ENCODE data around the gene SCUBE1. TPM values are rescaled to one million over a fixed set of nuclear protein-coding genes. Genes with fewer than 3 reads are reported as not detected.

SCUBE1 gene
- total RNA-seq, 1 donor from 2014 or later: 42.8 TPM

DNA sequence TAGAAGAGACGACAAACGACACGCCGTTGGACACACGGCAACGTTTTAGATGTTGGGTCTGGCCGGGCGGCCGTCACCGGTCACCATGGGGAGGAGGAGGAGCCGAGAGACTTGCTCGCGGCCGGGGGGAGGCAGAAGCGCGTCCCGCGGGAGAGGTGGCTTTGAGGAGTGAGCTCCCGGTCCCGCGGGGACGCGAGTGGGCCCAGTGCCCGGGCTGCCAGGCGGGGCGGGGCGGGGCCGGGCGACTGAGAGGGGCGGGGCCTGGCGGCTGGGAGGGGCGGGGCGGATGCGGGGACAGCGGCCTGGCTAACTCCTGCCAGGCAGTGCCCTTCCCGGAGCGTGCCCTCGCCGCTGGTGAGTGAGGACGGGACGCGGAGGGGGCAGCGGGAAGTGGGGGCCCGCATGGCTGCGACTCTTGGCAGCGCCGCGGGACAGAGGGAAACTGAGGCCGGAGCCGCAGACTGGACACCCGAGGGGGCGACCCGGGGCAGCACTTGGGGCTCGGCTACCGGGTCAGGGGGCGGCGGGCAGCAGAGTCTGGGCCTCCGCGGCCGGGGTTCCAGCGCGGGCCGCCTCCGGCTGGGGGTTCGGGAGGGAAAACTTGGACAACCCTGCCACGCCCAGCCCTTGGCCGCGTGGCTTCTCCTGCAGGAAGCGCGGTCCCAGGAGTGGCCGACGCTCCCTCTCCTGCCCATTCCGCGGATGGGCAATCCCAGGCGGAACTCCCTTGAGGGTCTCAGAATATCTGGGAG is 191.7 kb downstream of the SCUBE1 start, which contains the start of gene TSPO:
TSPO (plus strand) TSS at position 309 of the 752 bp plus-strand sequence. CDS start 7,680 bp downstream, outside the sequence.
- no peaks in the 10 kb centered on the region for H3K9me3 Mint-ChIP-seq
- H3K4me1 Mint-ChIP-seq (ENCODE audit: unreplicated experiment): peaks cover 9% of the 10 kb centered on the region
- H3K36me3 Mint-ChIP-seq: no peaks in the 10 kb centered on the region
- H3K27ac Mint-ChIP-seq: peak within 1 kb of the TSS; percentile 72
- DNase-seq (ENCODE audit: extremely low spot score, unreplicated experiment): no peak
- TF ChIP-seq, protein P1, sequence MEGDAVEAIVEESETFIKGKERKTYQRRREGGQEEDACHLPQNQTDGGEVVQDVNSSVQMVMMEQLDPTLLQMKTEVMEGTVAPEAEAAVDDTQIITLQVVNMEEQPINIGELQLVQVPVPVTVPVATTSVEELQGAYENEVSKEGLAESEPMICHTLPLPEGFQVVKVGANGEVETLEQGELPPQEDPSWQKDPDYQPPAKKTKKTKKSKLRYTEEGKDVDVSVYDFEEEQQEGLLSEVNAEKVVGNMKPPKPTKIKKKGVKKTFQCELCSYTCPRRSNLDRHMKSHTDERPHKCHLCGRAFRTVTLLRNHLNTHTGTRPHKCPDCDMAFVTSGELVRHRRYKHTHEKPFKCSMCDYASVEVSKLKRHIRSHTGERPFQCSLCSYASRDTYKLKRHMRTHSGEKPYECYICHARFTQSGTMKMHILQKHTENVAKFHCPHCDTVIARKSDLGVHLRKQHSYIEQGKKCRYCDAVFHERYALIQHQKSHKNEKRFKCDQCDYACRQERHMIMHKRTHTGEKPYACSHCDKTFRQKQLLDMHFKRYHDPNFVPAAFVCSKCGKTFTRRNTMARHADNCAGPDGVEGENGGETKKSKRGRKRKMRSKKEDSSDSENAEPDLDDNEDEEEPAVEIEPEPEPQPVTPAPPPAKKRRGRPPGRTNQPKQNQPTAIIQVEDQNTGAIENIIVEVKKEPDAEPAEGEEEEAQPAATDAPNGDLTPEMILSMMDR (conservative IDR thresholded peaks at IDR 0.05): no peak
- H3K4me3 Mint-ChIP-seq: peak within 1 kb of the TSS; percentile 87
- H3K27me3 Mint-ChIP-seq: peaks cover 3% of the 10 kb centered on the region

DNA sequence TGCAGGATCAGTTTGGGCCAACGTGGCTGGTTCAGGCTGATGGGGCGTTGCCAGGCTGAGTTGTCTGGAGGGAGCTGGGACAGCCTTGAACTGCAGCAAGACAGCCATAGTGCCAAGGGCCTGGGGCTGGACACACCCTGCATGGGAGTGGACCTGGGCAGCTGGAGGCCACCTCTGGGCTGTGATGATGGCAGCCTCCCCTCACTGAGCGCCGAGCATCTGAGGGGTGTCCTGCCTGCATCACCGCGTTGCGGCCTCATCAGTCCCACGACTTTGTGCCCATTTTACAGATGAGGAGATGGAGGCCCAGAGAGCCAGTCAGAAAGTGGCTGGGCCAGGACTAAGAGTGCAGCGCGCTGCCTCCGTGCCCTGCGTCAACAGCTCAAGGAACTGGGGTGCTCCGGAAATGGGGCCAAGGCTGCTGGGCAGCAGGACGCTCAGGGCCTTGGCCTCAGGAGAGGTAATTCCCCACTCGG is 192.4 kb downstream of the SCUBE1 start:
- DNase-seq (ENCODE audit: extremely low spot score, unreplicated experiment): no peak
- Mint-ChIP-seq H3K9me3 (no peaks in the 10 kb centered on the region), H3K27ac (peak overlapping the region; percentile 72)

DNA sequence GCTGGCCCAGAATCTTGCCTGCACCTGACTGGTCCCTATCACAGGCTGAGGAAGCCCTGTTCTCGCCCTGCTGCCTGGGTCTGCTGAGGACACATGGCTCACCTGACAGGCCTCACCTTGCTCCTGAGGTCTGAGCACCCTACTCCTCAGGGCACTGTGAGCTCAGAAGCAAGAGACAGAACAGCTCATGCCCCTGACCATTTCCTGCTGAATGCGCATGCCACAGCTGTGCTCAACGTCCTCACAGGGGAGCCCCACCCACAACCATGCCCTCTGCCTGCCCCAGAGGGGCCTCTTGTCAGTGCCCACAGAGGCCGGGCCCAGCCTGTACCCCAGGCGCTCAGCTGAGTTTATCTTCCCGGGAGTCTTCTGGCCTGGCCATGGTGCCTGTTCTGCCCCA is 194.6 kb downstream of the SCUBE1 start:
- H3K9me3 Mint-ChIP-seq: no peaks in the 10 kb centered on the region
- H3K27ac Mint-ChIP-seq: no peak overlapping the region
- DNase-seq (ENCODE audit: extremely low spot score, unreplicated experiment): no peak
- H3K36me3 Mint-ChIP-seq: no peaks in the 10 kb centered on the region
- TF ChIP-seq, protein P1 (conservative IDR thresholded peaks at IDR 0.05): no peak
- H3K27me3 Mint-ChIP-seq: peaks cover 6% of the 10 kb centered on the region
- H3K4me3 Mint-ChIP-seq: no peak overlapping the region
- peaks cover 15% of the 10 kb centered on the region for H3K4me1 Mint-ChIP-seq (ENCODE audit: unreplicated experiment)

More for the DNA sequence above, 192.4 kb downstream of the SCUBE1 start:
- Mint-ChIP-seq H3K4me3 (peak overlapping the region; percentile 87), H3K27me3 (peaks cover 3% of the 10 kb centered on the region), H3K36me3 (no peaks in the 10 kb centered on the region), H3K4me1 (ENCODE audit: unreplicated experiment) (peaks cover 9% of the 10 kb centered on the region)
- TF ChIP-seq, protein P1 (conservative IDR thresholded peaks at IDR 0.05): no peak

DNA sequence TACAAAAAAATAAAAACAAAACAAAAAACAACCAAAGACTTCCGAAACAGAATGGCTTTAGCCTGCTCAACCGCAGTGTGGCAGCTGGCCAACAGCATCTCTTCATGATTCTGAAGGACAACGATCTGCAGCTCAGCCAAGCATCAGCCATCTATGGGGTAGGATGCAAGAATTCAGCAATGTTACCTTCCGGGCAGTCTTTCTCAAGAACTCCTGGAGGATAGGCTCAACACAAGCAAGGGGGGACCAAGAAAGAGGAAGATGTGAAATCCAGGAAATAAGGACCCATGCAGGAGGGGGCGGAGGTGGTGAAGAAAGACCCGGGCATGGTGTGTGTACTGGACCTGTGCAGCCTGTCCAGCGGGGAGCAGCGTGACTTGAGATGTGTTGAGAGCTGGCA is 195.4 kb downstream of the SCUBE1 start:
- peaks cover 6% of the 10 kb centered on the region for H3K27me3 Mint-ChIP-seq
- peaks cover 15% of the 10 kb centered on the region for H3K4me1 Mint-ChIP-seq (ENCODE audit: unreplicated experiment)
- DNase-seq (ENCODE audit: extremely low spot score, unreplicated experiment): no peak
- H3K4me3 Mint-ChIP-seq: peak overlapping the region; percentile 22
- no peak overlapping the region for H3K27ac Mint-ChIP-seq
- TF ChIP-seq, protein P1 (conservative IDR thresholded peaks at IDR 0.05): no peak
- H3K36me3 Mint-ChIP-seq: no peaks in the 10 kb centered on the region
- H3K9me3 Mint-ChIP-seq: no peaks in the 10 kb centered on the region

Other genes with a start within 250 kb of the SCUBE1 start
- gene BIK, start 232.6 kb downstream of the SCUBE1 start, total RNA-seq (ENCODE audit: low replicate concordance): 5.4 and 37.9 TPM in 2 replicates
- gene MCAT, start 200.0 kb downstream of the SCUBE1 start, total RNA-seq (ENCODE audit: low replicate concordance): 24.0 and 27.0 TPM in 2 replicates
- gene TSPO, start 191.8 kb downstream of the SCUBE1 start, total RNA-seq (ENCODE audit: low replicate concordance): 16.9 and 30.9 TPM in 2 replicates
- gene TTLL12, start 156.2 kb downstream of the SCUBE1 start, total RNA-seq (ENCODE audit: low replicate concordance): 57.3 and 98.5 TPM in 2 replicates
- 0.83 and 1.2 TPM in 2 replicates for gene MPPED1, start 68.6 kb upstream of the SCUBE1 start, total RNA-seq (ENCODE audit: low replicate concordance)